Measurements from ENCODE around the gene ZBTB48. TPM values are rescaled to one million over a fixed set of nuclear protein-coding genes. Genes with fewer than 3 reads are reported as not detected.

Gene ZBTB48
- total RNA-seq, 2 donors from 2014 or later: 29.8 to 50.5 TPM

GRCh38 chr1:6619045-6619444, 39.3 kb downstream of the ZBTB48 start:
- no peaks in the 10 kb centered on the region for H3K9me3 Mint-ChIP-seq
- no peak overlapping the region for H3K4me3 Mint-ChIP-seq
- no peaks in the 10 kb centered on the region for H3K27me3 Mint-ChIP-seq
- no peaks in the 10 kb centered on the region for H3K36me3 Mint-ChIP-seq
- DNase-seq (ENCODE audit: low spot score) (no peak), ATAC-seq (no peak)
- peaks cover 11 to 13% of the 10 kb centered on the region in 2 donors for H3K4me1 Mint-ChIP-seq (ENCODE audit: low read depth in 2 of 2)
- no peak overlapping the region for H3K27ac Mint-ChIP-seq

GRCh38 chr1:6621429-6622391, 41.9 kb downstream of the ZBTB48 start:
- H3K4me1 Mint-ChIP-seq (ENCODE audit: low read depth in 2 of 2): peaks cover 15 to 17% of the 10 kb centered on the region in 2 donors
- ATAC-seq (no peak), DNase-seq (ENCODE audit: low spot score) (no peak)
- no peaks in the 10 kb centered on the region for H3K36me3 Mint-ChIP-seq
- H3K27me3 Mint-ChIP-seq: no peaks in the 10 kb centered on the region
- H3K4me3 Mint-ChIP-seq: no peak overlapping the region
- H3K9me3 Mint-ChIP-seq: no peaks in the 10 kb centered on the region
- no peak overlapping the region for H3K27ac Mint-ChIP-seq

DNA sequence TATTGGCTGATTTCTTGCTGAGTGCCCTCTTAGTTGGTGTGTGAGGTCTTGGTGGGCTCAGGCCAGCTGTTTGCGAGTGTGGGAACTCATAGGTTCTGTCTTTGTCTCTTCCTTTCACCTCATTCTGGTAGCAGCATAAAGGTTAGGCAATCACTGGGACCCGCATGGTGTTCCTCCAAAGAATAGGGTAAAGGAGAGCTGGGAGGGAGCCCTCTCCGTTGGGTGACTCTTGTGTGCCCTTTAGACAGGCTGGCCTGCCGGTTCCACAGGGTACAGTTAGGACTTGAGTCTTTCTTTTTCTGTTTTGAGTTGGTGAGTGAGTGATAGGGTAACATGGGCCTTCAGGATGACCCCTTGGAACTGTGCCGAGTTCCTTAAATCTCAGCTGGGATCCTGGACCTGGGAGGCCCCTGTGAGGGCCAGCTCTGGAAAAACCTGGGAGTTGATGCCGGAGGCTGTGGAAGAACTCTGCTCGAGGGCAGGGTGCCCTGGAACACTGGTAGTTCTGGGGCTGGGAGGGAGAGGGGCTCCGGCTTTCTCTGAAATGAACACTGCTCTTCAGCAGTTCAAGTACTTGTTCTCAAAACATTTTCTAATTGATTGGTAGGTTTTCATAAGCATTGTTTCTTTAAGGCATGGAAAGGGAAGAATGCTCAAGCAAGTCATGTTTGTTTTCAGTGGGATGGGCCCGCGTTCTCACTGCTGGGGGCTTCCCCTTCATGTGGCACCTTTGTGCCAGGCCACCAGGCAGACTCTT, 42.8 kb downstream of the ZBTB48 start:
- no peaks in the 10 kb centered on the region for H3K27me3 Mint-ChIP-seq
- H3K27ac Mint-ChIP-seq: no peak overlapping the region
- DNase-seq (ENCODE audit: low spot score) (no peak), ATAC-seq (no peak)
- H3K9me3 Mint-ChIP-seq: no peaks in the 10 kb centered on the region
- peaks cover 19 to 21% of the 10 kb centered on the region in 2 donors for H3K4me1 Mint-ChIP-seq (ENCODE audit: low read depth in 2 of 2)
- no peak overlapping the region for H3K4me3 Mint-ChIP-seq
- no peaks in the 10 kb centered on the region for H3K36me3 Mint-ChIP-seq

GRCh38 chr1:6623269-6623965, 43.6 kb downstream of the ZBTB48 start:
- Mint-ChIP-seq H3K4me3 (no peak overlapping the region), H3K36me3 (no peaks in the 10 kb centered on the region), H3K27me3 (no peaks in the 10 kb centered on the region), H3K27ac (no peak overlapping the region), H3K4me1 (ENCODE audit: low read depth in 2 of 2) (peaks cover 25 to 27% of the 10 kb centered on the region in 2 donors), H3K9me3 (no peaks in the 10 kb centered on the region)
- DNase-seq (ENCODE audit: low spot score): no peak
- no peak for ATAC-seq

DNA sequence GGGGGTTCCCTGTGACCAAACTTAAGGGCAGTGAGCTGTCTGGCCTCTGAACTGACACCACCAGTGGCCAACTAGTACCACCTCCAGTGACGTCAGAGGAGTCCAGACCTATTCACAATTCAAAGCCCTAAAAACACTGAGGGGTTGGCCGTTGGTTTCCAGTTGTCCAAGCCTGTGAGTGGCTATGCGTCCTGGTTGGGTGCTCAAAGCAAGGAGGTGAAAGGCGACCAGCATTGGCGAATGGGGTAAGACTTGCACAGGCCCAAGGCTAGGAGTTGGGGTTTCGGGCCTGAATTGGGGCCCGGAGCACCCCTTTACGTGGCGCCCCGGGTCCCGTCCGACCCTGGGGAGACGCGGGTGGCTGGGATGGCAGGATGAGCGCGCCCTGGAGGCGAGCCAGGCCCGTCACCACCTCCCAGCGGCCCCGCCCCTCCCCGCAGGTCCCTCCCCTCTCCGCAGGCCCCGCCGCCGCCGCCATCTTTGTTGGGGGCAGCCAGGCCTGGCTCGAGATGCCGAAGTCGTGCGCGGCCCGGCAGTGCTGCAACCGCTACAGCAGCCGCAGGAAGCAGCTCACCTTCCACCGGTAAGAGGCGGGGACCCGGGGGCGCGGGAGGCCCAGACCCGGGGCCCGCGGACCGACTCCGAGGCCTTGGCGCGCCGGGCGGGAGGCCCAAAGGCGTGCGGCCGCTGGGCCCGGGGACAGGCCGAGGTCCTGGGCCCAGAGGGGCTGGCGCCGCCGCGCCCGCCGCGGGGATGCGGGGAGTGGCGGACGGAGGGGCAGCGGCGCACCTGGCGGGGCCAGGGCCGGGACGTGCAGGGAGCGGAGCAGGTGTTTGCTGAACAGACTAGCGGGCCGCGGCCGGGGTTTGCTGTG, 45.2 kb downstream of the ZBTB48 start, which contains the start of gene THAP3:
THAP3 (plus strand) TSS at position 159 of the 874 bp plus-strand sequence; CDS start at position 510, 351 bp downstream.
- Mint-ChIP-seq H3K4me1 (ENCODE audit: low read depth in 2 of 2) (peaks cover 27 to 31% of the 10 kb centered on the region in 2 donors), H3K4me3 (peak within 1 kb of the TSS; percentile 93), H3K9me3 (no peaks in the 10 kb centered on the region), H3K27ac (peak within 1 kb of the TSS in 1 of 2 donors; percentile 83), H3K27me3 (no peaks in the 10 kb centered on the region), H3K36me3 (no peaks in the 10 kb centered on the region)
- ATAC-seq (peak; percentile 97 to 98), DNase-seq (ENCODE audit: low spot score) (peak; percentile 89)

GRCh38 chr1:6625584-6626149, 45.9 kb downstream of the ZBTB48 start:
- Mint-ChIP-seq H3K4me1 (ENCODE audit: low read depth in 2 of 2) (peaks cover 27 to 31% of the 10 kb centered on the region in 2 donors), H3K4me3 (peak overlapping the region; percentile 93), H3K27ac (peak overlapping the region in 1 of 2 donors; percentile 83), H3K9me3 (no peaks in the 10 kb centered on the region), H3K36me3 (no peaks in the 10 kb centered on the region), H3K27me3 (no peaks in the 10 kb centered on the region)
- ATAC-seq (peak in 1 of 2 donors; percentile 57), DNase-seq (ENCODE audit: low spot score) (no peak)

DNA sequence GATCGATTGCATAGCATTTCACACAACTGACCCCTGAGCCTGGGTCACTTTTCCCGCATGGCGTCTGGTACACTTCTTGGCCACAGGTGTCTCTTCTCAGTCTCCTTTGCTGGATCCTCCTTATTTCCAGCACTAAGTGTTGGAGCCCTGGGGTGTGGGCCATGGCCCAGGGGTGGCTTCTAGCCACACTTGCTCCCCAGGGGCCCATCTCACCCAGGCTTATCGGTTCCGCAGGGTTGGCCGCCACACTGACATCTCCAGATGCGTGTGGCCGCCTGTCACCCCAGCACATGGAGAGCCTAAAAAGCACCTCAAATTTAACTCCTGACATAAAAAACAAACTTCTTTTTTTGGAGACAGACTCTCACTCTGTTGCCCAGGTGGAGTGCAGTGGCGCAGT, 47.2 kb downstream of the ZBTB48 start:
- H3K4me3 Mint-ChIP-seq: peak overlapping the region; percentile 93
- peak overlapping the region; percentile 13 to 83 for H3K27ac Mint-ChIP-seq

DNA sequence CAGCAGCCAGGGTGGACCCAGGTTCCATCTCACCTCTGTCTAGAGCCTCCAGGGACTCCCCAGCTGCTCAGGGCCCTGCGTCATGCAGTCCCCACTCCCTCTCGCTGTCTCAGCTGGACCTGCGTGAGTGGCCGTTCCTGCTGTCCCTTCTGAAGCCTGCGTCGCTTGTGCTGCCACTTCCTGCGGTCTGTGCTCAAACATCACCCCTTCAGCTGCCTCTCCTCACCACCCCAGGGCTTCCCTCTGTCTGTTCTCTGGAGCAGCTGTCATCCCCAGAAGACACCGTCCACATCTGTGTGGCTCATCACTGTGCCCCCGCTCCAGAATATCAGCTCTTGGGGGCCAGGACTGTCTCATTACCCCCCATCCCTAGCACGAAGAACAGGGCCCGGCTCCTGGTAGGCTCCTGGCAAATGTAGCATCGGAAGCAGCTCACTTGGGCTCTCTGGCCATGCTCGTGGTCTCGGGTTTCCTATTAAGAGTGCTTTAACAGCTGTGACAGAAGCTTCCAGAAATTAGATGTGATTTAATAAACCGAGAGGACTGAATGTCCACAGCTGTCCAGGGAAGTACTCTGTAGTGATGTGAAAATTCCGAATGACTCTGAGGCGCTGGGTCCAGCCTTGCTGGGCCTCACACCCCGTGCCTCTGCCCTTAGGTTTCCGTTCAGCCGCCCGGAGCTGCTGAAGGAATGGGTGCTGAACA, 48.2 kb downstream of the ZBTB48 start:
- H3K27me3 Mint-ChIP-seq: no peaks in the 10 kb centered on the region
- no peaks in the 10 kb centered on the region for H3K36me3 Mint-ChIP-seq
- H3K4me3 Mint-ChIP-seq: peak overlapping the region; percentile 93
- peak overlapping the region; percentile 13 to 69 for H3K27ac Mint-ChIP-seq
- DNase-seq (ENCODE audit: low spot score) (no peak), ATAC-seq (no peak)
- H3K9me3 Mint-ChIP-seq: no peaks in the 10 kb centered on the region
- H3K4me1 Mint-ChIP-seq (ENCODE audit: low read depth in 2 of 2): peaks cover 27 to 31% of the 10 kb centered on the region in 2 donors

More for the DNA sequence above, 47.2 kb downstream of the ZBTB48 start:
- H3K27me3 Mint-ChIP-seq: no peaks in the 10 kb centered on the region
- H3K4me1 Mint-ChIP-seq (ENCODE audit: low read depth in 2 of 2): peaks cover 27 to 31% of the 10 kb centered on the region in 2 donors
- ATAC-seq (no peak), DNase-seq (ENCODE audit: low spot score) (no peak)
- H3K36me3 Mint-ChIP-seq: no peaks in the 10 kb centered on the region
- no peaks in the 10 kb centered on the region for H3K9me3 Mint-ChIP-seq

DNA sequence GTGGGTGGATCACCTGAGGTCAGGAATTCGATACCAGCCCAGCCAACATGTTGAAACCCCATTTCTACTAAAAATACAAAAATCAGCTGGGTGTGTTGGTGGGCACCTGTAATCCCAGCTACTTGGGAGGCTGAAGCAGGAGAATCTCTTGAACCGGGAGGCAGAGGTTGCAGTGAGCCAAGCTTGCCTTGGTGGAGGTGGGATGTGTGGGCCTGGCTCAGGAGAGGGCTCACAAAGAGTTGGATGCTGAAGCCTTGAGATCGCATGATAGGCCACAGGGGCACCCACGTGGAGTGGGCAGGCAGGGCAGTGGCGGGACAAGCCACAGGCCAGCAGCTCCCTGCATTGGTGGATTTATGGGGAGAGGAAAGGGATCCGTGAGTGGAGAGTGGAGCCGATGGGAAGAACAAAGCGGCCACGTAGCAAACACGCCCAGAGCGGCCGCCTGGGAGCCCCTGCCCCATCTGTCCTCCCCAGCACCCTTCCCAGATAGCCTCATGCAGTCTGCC, 49.2 kb downstream of the ZBTB48 start:
- DNase-seq (ENCODE audit: low spot score) (no peak), ATAC-seq (no peak)
- Mint-ChIP-seq H3K9me3 (no peaks in the 10 kb centered on the region), H3K27ac (no peak overlapping the region), H3K4me3 (no peak overlapping the region), H3K27me3 (no peaks in the 10 kb centered on the region), H3K36me3 (no peaks in the 10 kb centered on the region), H3K4me1 (ENCODE audit: low read depth in 2 of 2) (peaks cover 18 to 28% of the 10 kb centered on the region in 2 donors)

GRCh38 chr1:6630027-6630426, 50.2 kb downstream of the ZBTB48 start:
- Mint-ChIP-seq H3K27me3 (no peaks in the 10 kb centered on the region), H3K27ac (no peak overlapping the region), H3K9me3 (no peaks in the 10 kb centered on the region), H3K36me3 (no peaks in the 10 kb centered on the region), H3K4me3 (no peak overlapping the region), H3K4me1 (ENCODE audit: low read depth in 2 of 2) (peaks cover 14 to 24% of the 10 kb centered on the region in 2 donors)
- ATAC-seq: no peak
- DNase-seq (ENCODE audit: low spot score): no peak

GRCh38 chr1:6631058-6631457, 51.3 kb downstream of the ZBTB48 start:
- peaks cover 14 to 24% of the 10 kb centered on the region in 2 donors for H3K4me1 Mint-ChIP-seq (ENCODE audit: low read depth in 2 of 2)
- ATAC-seq (no peak), DNase-seq (ENCODE audit: low spot score) (no peak)
- no peak overlapping the region for H3K27ac Mint-ChIP-seq
- H3K9me3 Mint-ChIP-seq: no peaks in the 10 kb centered on the region
- no peak overlapping the region for H3K4me3 Mint-ChIP-seq
- no peaks in the 10 kb centered on the region for H3K27me3 Mint-ChIP-seq
- no peaks in the 10 kb centered on the region for H3K36me3 Mint-ChIP-seq

All from natural killer cell treated with Interleukin-12 subunit alpha and Interleukin-12 subunit beta and Interleukin-15 and Interleukin-18, amount 100 ng/mL, for 72 hours (primary cell).